ENCODE data around the gene CDK5RAP3.

Gene CDK5RAP3

DNA sequence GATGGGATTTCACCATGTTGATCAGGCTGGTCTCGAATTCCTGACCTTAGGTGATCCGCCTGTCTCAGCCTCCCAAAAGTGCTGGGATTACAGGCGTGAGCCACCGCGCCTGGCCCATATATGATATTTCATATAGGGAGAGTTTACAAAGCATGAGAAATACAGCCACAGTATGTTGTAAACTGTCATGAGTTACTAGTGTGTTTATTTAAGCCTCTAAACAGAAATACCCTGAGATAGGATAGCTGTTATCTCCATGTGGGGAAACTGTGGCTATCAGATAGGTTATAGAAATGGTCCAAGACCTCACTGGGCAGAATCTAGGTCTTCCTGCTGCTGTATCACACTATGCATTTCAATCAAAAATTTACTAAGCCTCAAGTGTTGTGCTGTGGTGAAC is 2.1 kb upstream of the CDK5RAP3 start:
- TF ChIP-seq ZNF426 (tag by site-specific recombination; IDR thresholded peaks at IDR 0.05) (no peak), ZNF621 (tag by site-specific recombination; IDR thresholded peaks at IDR 0.05) (no peak)
- ChIA-PET POLR2A (interaction anchor here (0.6 to 2.9 kb wide), 4 partner anchors 11 to 139 kb away, joined by 3 to 37 read pairs (median 4); partner anchors contain the start of genes PNPO, PRR15L and SNX11), CTCF (interaction anchor here (0.6 to 21.9 kb wide), 8 partner anchors 10 to 125 kb away, joined by 3 to 592 read pairs (median 7); partner anchors contain the start of genes PNPO and PRR15L)
- peaks cover 2 to 15% of the 10 kb centered on the region in 2 experiments for H3K36me3 ChIP-seq (ENCODE audit: control insufficient read depth in 2 of 2, insufficient read depth in 1 of 2, low read length in 2 of 2)
- no peaks in the 10 kb centered on the region for H3K9me3 ChIP-seq (ENCODE audit: control insufficient read depth, insufficient read depth, low read depth, low read length)
- peaks cover 7% of the 10 kb centered on the region; the same call in 1 of the 2 replicates for H3K4me1 ChIP-seq (ENCODE audit: control insufficient read depth, insufficient read depth, low read length)
- no peak overlapping the region for H3K27ac ChIP-seq (ENCODE audit: extremely low read depth, low read depth, low read length)
- H3K4me3 ChIP-seq (ENCODE audit: low read depth, low read length): no peak overlapping the region

DNA sequence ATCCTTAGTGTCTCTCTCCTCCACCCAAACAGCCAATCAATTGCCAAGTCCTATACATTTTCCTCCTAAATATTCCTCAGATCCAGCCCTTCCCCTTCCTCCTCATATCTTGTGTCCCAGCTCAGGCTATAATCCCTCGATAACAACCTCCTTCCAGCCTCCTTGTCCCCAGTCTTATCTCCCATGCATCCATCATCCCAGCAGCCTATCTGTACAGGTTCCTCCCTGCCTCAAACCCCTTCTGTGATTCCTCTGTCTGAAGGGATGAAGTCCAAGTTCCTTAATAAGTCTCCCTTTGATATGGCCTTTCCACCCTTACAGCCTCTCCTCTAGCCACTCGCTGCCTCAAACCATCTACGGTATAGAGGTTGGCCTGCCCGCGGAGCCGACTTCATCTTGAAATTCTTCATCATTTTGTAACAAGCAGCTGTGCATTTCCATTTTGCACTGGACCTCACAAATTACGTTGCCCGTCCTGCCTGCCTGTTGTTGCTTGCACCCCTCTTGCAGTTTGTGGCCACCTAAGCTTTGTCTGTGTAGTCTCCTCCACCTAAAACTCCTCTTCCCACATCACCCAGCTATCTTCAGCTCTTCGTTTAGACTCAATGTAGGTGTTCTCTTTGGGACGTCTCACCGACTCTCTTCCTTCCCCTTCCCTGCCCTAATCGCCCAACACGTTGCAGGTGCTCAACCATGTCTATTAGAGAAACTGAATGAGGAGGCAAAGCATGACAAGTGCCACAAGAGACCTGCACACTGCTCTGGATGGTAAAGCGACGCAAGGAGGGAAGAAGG is 786 bp upstream of the CDK5RAP3 start:
- peaks cover 7% of the 10 kb centered on the region; the same call in 1 of the 2 replicates for H3K4me1 ChIP-seq (ENCODE audit: control insufficient read depth, insufficient read depth, low read length)
- no peak overlapping the region for H3K27ac ChIP-seq (ENCODE audit: extremely low read depth, low read depth, low read length)
- no peaks in the 10 kb centered on the region for H3K9me3 ChIP-seq (ENCODE audit: control insufficient read depth, insufficient read depth, low read depth, low read length)
- POLR2A ChIA-PET: interaction anchor here (0.5 to 3.1 kb wide), 28 partner anchors 9 to 655 kb away, joined by 3 to 37 read pairs (median 4); partner anchors contain the start of genes KPNB1, LRRC46, MRPL10 and NFE2L1
- TF ChIP-seq WT1 (tag by site-specific recombination; IDR thresholded peaks at IDR 0.05) (0 out of 2 replicates have a peak, but pooled peaks have one; percentile 9), ZNF223 (tag by site-specific recombination; IDR thresholded peaks at IDR 0.05) (no peak), ZFP69B (tag by site-specific recombination; IDR thresholded peaks at IDR 0.05) (0 out of 2 replicates have a peak, but pooled peaks have one; percentile 13), ZNF335 (tag by site-specific recombination; conservative IDR thresholded peaks at IDR 0.05) (peak; percentile 86), KLF16 (tag by site-specific recombination; IDR thresholded peaks at IDR 0.05) (peak; percentile 15; the same call in 1 of the 2 replicates), ZNF501 (tag by site-specific recombination; IDR thresholded peaks at IDR 0.05) (peak; percentile 33; the same call in 1 of the 2 replicates), ZNF785 (tag by site-specific recombination; IDR thresholded peaks at IDR 0.05) (0 out of 2 replicates have a peak, but pooled peaks have one; percentile 35), ZNF610 (tag by site-specific recombination; IDR thresholded peaks at IDR 0.05; ENCODE audit: borderline replicate concordance) (0 out of 2 replicates have a peak, but pooled peaks have one; percentile 36), ZNF24 (tag by site-specific recombination; IDR thresholded peaks at IDR 0.05) (0 out of 2 replicates have a peak, but pooled peaks have one; percentile 46), ZNF510 (tag by site-specific recombination; IDR thresholded peaks at IDR 0.05; ENCODE audit: insufficient replicate concordance) (no peak), ZNF202 (tag by site-specific recombination; IDR thresholded peaks at IDR 0.05; ENCODE audit: borderline replicate concordance) (no peak)
- TF ChIP-seq, protein P1, sequence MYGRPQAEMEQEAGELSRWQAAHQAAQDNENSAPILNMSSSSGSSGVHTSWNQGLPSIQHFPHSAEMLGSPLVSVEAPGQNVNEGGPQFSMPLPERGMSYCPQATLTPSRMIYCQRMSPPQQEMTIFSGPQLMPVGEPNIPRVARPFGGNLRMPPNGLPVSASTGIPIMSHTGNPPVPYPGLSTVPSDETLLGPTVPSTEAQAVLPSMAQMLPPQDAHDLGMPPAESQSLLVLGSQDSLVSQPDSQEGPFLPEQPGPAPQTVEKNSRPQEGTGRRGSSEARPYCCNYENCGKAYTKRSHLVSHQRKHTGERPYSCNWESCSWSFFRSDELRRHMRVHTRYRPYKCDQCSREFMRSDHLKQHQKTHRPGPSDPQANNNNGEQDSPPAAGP (tag by site-specific recombination; IDR thresholded peaks at IDR 0.05): 0 out of 2 replicates have a peak, but pooled peaks have one; percentile 4
- TF ChIP-seq, protein P2, sequence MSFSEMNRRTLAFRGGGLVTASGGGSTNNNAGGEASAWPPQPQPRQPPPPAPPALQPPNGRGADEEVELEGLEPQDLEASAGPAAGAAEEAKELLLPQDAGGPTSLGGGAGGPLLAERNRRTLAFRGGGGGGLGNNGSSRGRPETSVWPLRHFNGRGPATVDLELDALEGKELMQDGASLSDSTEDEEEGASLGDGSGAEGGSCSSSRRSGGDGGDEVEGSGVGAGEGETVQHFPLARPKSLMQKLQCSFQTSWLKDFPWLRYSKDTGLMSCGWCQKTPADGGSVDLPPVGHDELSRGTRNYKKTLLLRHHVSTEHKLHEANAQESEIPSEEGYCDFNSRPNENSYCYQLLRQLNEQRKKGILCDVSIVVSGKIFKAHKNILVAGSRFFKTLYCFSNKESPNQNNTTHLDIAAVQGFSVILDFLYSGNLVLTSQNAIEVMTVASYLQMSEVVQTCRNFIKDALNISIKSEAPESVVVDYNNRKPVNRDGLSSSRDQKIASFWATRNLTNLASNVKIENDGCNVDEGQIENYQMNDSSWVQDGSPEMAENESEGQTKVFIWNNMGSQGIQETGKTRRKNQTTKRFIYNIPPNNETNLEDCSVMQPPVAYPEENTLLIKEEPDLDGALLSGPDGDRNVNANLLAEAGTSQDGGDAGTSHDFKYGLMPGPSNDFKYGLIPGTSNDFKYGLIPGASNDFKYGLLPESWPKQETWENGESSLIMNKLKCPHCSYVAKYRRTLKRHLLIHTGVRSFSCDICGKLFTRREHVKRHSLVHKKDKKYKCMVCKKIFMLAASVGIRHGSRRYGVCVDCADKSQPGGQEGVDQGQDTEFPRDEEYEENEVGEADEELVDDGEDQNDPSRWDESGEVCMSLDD (tag by site-specific recombination; IDR thresholded peaks at IDR 0.05): peak; percentile 23; the same call in 1 of the 2 replicates
- TF ChIP-seq, protein P3, sequence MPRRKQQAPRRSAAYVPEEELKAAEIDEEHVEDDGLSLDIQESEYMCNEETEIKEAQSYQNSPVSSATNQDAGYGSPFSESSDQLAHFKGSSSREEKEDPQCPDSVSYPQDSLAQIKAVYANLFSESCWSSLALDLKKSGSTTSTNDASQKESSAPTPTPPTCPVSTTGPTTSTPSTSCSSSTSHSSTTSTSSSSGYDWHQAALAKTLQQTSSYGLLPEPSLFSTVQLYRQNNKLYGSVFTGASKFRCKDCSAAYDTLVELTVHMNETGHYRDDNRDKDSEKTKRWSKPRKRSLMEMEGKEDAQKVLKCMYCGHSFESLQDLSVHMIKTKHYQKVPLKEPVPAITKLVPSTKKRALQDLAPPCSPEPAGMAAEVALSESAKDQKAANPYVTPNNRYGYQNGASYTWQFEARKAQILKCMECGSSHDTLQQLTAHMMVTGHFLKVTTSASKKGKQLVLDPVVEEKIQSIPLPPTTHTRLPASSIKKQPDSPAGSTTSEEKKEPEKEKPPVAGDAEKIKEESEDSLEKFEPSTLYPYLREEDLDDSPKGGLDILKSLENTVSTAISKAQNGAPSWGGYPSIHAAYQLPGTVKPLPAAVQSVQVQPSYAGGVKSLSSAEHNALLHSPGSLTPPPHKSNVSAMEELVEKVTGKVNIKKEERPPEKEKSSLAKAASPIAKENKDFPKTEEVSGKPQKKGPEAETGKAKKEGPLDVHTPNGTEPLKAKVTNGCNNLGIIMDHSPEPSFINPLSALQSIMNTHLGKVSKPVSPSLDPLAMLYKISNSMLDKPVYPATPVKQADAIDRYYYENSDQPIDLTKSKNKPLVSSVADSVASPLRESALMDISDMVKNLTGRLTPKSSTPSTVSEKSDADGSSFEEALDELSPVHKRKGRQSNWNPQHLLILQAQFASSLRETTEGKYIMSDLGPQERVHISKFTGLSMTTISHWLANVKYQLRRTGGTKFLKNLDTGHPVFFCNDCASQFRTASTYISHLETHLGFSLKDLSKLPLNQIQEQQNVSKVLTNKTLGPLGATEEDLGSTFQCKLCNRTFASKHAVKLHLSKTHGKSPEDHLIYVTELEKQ (tag by site-specific recombination; IDR thresholded peaks at IDR 0.05; ENCODE audit: borderline replicate concordance): no peak
- CTCF ChIA-PET: interaction anchor here (0.5 to 21.9 kb wide), 26 partner anchors 9 to 264 kb away, joined by 3 to 592 read pairs (median 4); partner anchors contain the start of genes PNPO, PRR15L and SCRN2
- H3K4me3 ChIP-seq (ENCODE audit: low read depth, low read length): peak overlapping the region; percentile 9; the same call in 1 of the 2 replicates
- H3K36me3 ChIP-seq (ENCODE audit: control insufficient read depth in 2 of 2, insufficient read depth in 1 of 2, low read length in 2 of 2): peaks cover 8 to 27% of the 10 kb centered on the region in 2 experiments
